ENCODE measurements around the gene TMCC2.
"Not testable (repeated sequence)": the region's sequence is repeated elsewhere in the genome, so short reads cannot be mapped to it uniquely, and the experiment has no call there.

TMCC2 gene

GRCh38 chr1:205272536-205272935 is 44.8 kb downstream of the TMCC2 start:
- TF ChIP-seq CTCF (conservative IDR thresholded peaks at IDR 0.05; ENCODE audit: low read depth, low read length): no peak
- H3K4me3 ChIP-seq (ENCODE audit: low read length): no peak overlapping the region
- DNase-seq (ENCODE audit: low read depth): no peak

- no peak overlapping the region for H3K4me3 ChIP-seq (ENCODE audit: low read length)
- DNase-seq (ENCODE audit: low read depth): no peak
- peak; percentile 98 for TF ChIP-seq CTCF (conservative IDR thresholded peaks at IDR 0.05; ENCODE audit: low read depth, low read length)
These were observed 45.8 kb downstream of the TMCC2 start for GRCh38 chr1:205273551-205273982.

GRCh38 chr1:205274041-205274691 is 46.4 kb downstream of the TMCC2 start:
- no peak overlapping the region for H3K4me3 ChIP-seq (ENCODE audit: low read length)
- TF ChIP-seq CTCF (conservative IDR thresholded peaks at IDR 0.05; ENCODE audit: low read depth, low read length): no peak
- DNase-seq (ENCODE audit: low read depth): no peak

GRCh38 chr1:205275133-205275532 is 47.4 kb downstream of the TMCC2 start:
- DNase-seq (ENCODE audit: low read depth): no peak
- TF ChIP-seq CTCF (conservative IDR thresholded peaks at IDR 0.05; ENCODE audit: low read depth, low read length): no peak
- H3K4me3 ChIP-seq (ENCODE audit: low read length): no peak overlapping the region

GRCh38 chr1:205275916-205276688 is 48.4 kb downstream of the TMCC2 start:
- no peak for TF ChIP-seq CTCF (conservative IDR thresholded peaks at IDR 0.05; ENCODE audit: low read depth, low read length)
- DNase-seq (ENCODE audit: low read depth): no peak
- H3K4me3 ChIP-seq (ENCODE audit: low read length): no peak overlapping the region

GRCh38 chr1:205276689-205277065 is 48.9 kb downstream of the TMCC2 start:
- no peak overlapping the region for H3K4me3 ChIP-seq (ENCODE audit: low read length)
- DNase-seq (ENCODE audit: low read depth): no peak
- TF ChIP-seq CTCF (conservative IDR thresholded peaks at IDR 0.05; ENCODE audit: low read depth, low read length): no peak

- no peak overlapping the region for H3K4me3 ChIP-seq (ENCODE audit: low read length)
- no peak for TF ChIP-seq CTCF (conservative IDR thresholded peaks at IDR 0.05; ENCODE audit: low read depth, low read length)
- DNase-seq (ENCODE audit: low read depth): no peak
These were observed 52.2 kb downstream of the TMCC2 start for GRCh38 chr1:205279986-205280385.

- not testable (repeated sequence) for DNase-seq (ENCODE audit: low read depth); H3K4me3 ChIP-seq (ENCODE audit: low read length)
These were observed 53.1 kb downstream of the TMCC2 start for GRCh38 chr1:205280666-205281395.
